Measurements from ENCODE around the gene PNP. TPM values are rescaled to one million over a fixed set of nuclear protein-coding genes. Genes with fewer than 3 reads are reported as not detected.

The PNP gene
- total RNA-seq, 4 donors from 2014 or later, result 18.9 to 62.1 (median 32.7) TPM

DNA sequence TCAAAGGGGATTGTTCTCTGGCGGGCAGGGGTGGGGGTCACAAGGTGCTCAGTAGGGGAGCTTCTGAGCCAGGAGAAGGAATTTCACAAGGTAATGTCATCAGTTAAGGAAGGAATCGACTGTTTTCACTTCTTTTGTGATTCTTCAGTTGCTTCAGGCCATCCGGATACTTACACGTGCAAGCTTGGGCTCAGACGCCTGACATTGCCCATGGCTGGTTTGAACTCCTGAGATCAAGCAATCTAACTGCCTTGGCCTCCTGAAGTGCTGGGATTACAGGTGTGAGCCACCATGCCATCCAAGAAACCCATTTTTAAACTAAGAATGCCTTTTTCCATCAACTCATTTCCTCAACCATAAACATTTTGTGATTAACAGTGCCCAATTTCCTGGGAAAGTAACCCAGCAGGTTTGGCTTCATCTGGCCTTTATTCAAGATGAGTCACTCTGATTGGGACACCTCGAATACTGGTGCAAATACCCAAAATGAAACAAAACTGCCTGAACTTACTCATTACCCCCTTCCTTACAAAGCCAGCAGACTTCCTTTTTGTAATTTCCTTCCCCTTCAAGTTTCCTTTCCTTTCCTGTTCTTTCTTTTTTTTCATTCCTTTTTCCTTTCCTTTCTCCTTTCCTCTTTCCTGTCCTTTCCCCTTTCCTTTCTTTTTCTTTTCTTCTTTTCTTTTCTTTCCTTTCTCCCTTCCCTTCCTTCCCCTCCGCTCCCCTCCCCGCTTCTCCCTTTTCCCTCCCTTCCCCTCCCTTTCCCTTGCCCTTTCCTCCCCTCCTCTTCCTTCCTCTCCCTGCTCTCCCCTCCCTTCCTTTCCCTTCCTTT lies 25.9 kb downstream of the PNP start:
- Histone ChIP-seq H3K4me3 (no peak overlapping the region), H3K9me3 (no peaks in the 10 kb centered on the region), H3K27me3 (no peaks in the 10 kb centered on the region), H3K4me1 (no peaks in the 10 kb centered on the region), H3K27ac (no peak overlapping the region), H3K36me3 (no peaks in the 10 kb centered on the region)
- no peak for DNase-seq
- in situ Hi-C loops (cut with MboI; ENCODE audit: low pct_ligation_motif_present in 1 of 4, low pct_unique_long_range_greater_than_20kb in 1 of 4, low sequenced_read_pairs in 3 of 4), result no loop called here
- intact Hi-C loops (cut with DNase I; ENCODE audit: low total_unique reads), result no loop called here
- TF ChIP-seq POLR2A (IDR thresholded peaks at IDR 0.05) (no peak), EP300 (IDR thresholded peaks at IDR 0.05; ENCODE audit: low read depth) (no peak), POLR2AphosphoS5 (IDR thresholded peaks at IDR 0.05) (no peak)
- TF ChIP-seq, protein P1, sequence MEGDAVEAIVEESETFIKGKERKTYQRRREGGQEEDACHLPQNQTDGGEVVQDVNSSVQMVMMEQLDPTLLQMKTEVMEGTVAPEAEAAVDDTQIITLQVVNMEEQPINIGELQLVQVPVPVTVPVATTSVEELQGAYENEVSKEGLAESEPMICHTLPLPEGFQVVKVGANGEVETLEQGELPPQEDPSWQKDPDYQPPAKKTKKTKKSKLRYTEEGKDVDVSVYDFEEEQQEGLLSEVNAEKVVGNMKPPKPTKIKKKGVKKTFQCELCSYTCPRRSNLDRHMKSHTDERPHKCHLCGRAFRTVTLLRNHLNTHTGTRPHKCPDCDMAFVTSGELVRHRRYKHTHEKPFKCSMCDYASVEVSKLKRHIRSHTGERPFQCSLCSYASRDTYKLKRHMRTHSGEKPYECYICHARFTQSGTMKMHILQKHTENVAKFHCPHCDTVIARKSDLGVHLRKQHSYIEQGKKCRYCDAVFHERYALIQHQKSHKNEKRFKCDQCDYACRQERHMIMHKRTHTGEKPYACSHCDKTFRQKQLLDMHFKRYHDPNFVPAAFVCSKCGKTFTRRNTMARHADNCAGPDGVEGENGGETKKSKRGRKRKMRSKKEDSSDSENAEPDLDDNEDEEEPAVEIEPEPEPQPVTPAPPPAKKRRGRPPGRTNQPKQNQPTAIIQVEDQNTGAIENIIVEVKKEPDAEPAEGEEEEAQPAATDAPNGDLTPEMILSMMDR (IDR thresholded peaks at IDR 0.05), result no peak
- WGBS, 2 donors (ENCODE audit: low coverage in 1 of 2), result 50 to 82% methylated on average over 2 to 8 of the region's 8 CpGs

DNA sequence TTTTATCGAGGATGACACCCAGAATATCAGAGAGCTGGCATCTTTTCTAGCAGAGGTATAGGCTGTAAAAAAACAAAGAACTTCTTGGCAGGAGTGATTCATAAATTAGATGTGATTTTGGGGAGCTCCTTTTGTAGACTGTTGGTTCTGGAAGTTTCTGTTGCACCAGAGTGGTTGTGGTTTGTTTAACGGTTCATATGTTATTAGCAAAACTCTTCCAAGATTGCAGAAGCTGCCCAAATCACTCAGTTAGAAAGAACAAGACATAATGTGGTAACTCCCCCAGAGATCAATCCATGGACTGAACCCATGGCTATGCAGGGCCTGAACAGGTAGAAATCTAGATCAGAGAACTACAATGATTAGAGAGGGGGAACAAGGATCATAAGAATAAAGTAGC lies 29.4 kb downstream of the PNP start:
- TF ChIP-seq, protein P1 (IDR thresholded peaks at IDR 0.05), result no peak
- TF ChIP-seq EP300 (IDR thresholded peaks at IDR 0.05; ENCODE audit: low read depth) (no peak), POLR2A (IDR thresholded peaks at IDR 0.05) (no peak), POLR2AphosphoS5 (IDR thresholded peaks at IDR 0.05) (no peak)
- H3K36me3 ChIP-seq, result no peaks in the 10 kb centered on the region
- no peak for DNase-seq
- no peaks in the 10 kb centered on the region for H3K4me1 ChIP-seq
- H3K4me3 ChIP-seq, result no peak overlapping the region
- no peak overlapping the region for H3K27ac ChIP-seq
- 72 to 100% methylated on average over 1 to 2 of the region's 2 CpGs for WGBS, 2 donors (ENCODE audit: low coverage in 1 of 2)
- H3K9me3 ChIP-seq, result no peaks in the 10 kb centered on the region
- intact Hi-C loops (cut with DNase I; ENCODE audit: low total_unique reads), result no loop called here
- H3K27me3 ChIP-seq, result no peaks in the 10 kb centered on the region
- in situ Hi-C loops (cut with MboI; ENCODE audit: low pct_ligation_motif_present in 1 of 4, low pct_unique_long_range_greater_than_20kb in 1 of 4, low sequenced_read_pairs in 3 of 4), result no loop called here

DNA sequence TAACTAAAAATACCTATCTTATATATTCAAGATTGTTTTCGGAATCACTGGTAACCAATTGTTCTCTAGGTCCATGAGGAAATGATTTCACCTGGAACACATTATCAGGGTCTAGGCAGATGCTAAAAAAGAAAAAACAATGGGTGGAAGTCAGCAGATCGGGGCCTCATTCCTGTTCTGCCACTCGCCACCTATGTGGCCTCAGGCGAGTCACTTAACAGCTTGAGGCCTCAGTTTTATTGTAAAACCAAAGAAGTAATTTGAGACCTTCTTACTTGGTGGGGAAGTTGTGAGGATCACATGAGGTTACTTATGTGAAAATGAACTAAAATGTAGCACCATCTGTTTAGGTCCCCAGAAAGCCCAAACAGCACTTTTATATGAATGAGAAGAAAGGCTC lies 29.9 kb downstream of the PNP start:
- Histone ChIP-seq H3K4me3 (no peak overlapping the region), H3K27ac (no peak overlapping the region), H3K36me3 (no peaks in the 10 kb centered on the region), H3K4me1 (no peaks in the 10 kb centered on the region), H3K27me3 (no peaks in the 10 kb centered on the region), H3K9me3 (no peaks in the 10 kb centered on the region)
- intact Hi-C loops (cut with DNase I; ENCODE audit: low total_unique reads), result no loop called here
- in situ Hi-C loops (cut with MboI; ENCODE audit: low pct_ligation_motif_present in 1 of 4, low pct_unique_long_range_greater_than_20kb in 1 of 4, low sequenced_read_pairs in 3 of 4), result no loop called here
- TF ChIP-seq, protein P1 (IDR thresholded peaks at IDR 0.05), result no peak
- no peak for TF ChIP-seq POLR2A (IDR thresholded peaks at IDR 0.05)
- no peak for TF ChIP-seq EP300 (IDR thresholded peaks at IDR 0.05; ENCODE audit: low read depth)
- no peak for TF ChIP-seq POLR2AphosphoS5 (IDR thresholded peaks at IDR 0.05)
- 68 to 73% methylated on average over 4 of the region's 4 CpGs for WGBS, 2 donors (ENCODE audit: low coverage in 1 of 2)
- no peak for DNase-seq

DNA sequence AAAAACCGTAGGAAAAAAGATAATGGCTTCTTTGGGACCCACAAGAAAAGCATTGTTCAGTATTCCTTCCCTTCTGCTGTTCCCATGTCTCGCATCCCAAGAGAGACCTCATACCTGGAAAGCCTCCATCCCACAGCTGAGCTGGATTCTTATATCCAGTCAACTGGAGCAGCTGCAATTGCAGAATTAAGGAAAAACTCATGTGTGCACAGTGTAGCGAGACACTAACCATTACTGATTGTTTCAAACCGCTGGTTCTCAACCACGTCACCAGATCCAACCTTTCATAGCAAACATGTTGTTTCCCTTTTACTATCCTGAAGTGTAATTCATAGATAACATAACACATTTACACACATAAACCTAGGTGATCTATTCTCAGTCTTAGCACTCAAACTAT lies 30.7 kb downstream of the PNP start:
- TF ChIP-seq, protein P1 (IDR thresholded peaks at IDR 0.05), result no peak
- no peak for TF ChIP-seq EP300 (IDR thresholded peaks at IDR 0.05; ENCODE audit: low read depth)
- TF ChIP-seq POLR2AphosphoS5 (IDR thresholded peaks at IDR 0.05), result no peak
- TF ChIP-seq POLR2A (IDR thresholded peaks at IDR 0.05), result no peak
- intact Hi-C loops (cut with DNase I; ENCODE audit: low total_unique reads), result no loop called here
- WGBS, 2 donors (ENCODE audit: low coverage in 1 of 2), result 88 to 100% methylated on average over 2 to 5 of the region's 5 CpGs
- in situ Hi-C loops (cut with MboI; ENCODE audit: low pct_ligation_motif_present in 1 of 4, low pct_unique_long_range_greater_than_20kb in 1 of 4, low sequenced_read_pairs in 3 of 4), result no loop called here
- Histone ChIP-seq H3K9me3 (no peaks in the 10 kb centered on the region), H3K4me3 (no peak overlapping the region), H3K4me1 (no peaks in the 10 kb centered on the region), H3K36me3 (no peaks in the 10 kb centered on the region), H3K27me3 (no peaks in the 10 kb centered on the region), H3K27ac (no peak overlapping the region)
- no peak for DNase-seq

Measured in transverse colon (tissue), 4 donors.